ENCODE data around the gene ACBD6.

DNA sequence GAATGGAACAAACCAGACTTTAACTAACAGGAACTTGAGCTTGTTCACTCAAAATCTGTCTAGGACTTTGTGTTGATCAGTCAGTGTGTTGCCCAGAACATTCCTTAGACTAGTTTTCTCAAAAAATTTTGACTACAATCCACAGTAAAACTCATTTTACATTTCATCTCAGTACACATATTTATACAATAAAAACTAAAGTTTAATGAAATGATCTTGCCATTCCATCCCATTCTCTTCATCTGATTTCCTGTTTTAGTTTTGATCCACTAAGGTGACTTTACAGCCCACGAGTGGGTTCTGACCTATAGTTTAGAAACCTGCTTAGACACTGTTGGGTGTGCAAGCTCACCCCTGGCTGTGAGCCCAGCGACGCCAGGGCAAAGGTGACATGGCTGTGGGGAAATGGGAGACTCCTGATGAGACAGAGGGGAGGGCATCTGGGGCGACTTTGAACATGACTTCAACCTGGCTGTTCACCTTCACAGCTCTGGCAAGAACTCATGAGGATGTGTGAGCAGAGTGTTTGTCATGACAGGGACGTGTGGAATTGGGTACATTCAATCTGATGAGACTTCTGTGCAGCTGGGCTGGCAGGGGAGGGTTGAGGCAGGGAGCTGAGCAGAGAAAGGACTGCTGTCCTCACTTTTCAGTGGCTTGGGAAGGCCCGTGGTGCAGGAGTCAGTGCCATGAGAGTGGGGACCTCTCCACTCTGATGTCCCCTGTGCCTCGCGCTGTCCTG is 231.7 kb downstream of the ACBD6 start:
- TF ChIP-seq RB1 (IDR thresholded peaks at IDR 0.05; ENCODE audit: borderline replicate concordance), result no peak
- TF ChIP-seq, protein P1, sequence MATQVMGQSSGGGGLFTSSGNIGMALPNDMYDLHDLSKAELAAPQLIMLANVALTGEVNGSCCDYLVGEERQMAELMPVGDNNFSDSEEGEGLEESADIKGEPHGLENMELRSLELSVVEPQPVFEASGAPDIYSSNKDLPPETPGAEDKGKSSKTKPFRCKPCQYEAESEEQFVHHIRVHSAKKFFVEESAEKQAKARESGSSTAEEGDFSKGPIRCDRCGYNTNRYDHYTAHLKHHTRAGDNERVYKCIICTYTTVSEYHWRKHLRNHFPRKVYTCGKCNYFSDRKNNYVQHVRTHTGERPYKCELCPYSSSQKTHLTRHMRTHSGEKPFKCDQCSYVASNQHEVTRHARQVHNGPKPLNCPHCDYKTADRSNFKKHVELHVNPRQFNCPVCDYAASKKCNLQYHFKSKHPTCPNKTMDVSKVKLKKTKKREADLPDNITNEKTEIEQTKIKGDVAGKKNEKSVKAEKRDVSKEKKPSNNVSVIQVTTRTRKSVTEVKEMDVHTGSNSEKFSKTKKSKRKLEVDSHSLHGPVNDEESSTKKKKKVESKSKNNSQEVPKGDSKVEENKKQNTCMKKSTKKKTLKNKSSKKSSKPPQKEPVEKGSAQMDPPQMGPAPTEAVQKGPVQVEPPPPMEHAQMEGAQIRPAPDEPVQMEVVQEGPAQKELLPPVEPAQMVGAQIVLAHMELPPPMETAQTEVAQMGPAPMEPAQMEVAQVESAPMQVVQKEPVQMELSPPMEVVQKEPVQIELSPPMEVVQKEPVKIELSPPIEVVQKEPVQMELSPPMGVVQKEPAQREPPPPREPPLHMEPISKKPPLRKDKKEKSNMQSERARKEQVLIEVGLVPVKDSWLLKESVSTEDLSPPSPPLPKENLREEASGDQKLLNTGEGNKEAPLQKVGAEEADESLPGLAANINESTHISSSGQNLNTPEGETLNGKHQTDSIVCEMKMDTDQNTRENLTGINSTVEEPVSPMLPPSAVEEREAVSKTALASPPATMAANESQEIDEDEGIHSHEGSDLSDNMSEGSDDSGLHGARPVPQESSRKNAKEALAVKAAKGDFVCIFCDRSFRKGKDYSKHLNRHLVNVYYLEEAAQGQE (IDR thresholded peaks at IDR 0.05; ENCODE audit: low read depth, low read length), result no peak
- TF ChIP-seq, protein P2, sequence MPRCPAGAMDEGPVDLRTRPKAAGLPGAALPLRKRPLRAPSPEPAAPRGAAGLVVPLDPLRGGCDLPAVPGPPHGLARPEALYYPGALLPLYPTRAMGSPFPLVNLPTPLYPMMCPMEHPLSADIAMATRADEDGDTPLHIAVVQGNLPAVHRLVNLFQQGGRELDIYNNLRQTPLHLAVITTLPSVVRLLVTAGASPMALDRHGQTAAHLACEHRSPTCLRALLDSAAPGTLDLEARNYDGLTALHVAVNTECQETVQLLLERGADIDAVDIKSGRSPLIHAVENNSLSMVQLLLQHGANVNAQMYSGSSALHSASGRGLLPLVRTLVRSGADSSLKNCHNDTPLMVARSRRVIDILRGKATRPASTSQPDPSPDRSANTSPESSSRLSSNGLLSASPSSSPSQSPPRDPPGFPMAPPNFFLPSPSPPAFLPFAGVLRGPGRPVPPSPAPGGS (IDR thresholded peaks at IDR 0.05; ENCODE audit: borderline replicate concordance, insufficient read depth, low read depth, low read length, poor library complexity, severe bottlenecking), result no peak
- TF ChIP-seq, protein P3, sequence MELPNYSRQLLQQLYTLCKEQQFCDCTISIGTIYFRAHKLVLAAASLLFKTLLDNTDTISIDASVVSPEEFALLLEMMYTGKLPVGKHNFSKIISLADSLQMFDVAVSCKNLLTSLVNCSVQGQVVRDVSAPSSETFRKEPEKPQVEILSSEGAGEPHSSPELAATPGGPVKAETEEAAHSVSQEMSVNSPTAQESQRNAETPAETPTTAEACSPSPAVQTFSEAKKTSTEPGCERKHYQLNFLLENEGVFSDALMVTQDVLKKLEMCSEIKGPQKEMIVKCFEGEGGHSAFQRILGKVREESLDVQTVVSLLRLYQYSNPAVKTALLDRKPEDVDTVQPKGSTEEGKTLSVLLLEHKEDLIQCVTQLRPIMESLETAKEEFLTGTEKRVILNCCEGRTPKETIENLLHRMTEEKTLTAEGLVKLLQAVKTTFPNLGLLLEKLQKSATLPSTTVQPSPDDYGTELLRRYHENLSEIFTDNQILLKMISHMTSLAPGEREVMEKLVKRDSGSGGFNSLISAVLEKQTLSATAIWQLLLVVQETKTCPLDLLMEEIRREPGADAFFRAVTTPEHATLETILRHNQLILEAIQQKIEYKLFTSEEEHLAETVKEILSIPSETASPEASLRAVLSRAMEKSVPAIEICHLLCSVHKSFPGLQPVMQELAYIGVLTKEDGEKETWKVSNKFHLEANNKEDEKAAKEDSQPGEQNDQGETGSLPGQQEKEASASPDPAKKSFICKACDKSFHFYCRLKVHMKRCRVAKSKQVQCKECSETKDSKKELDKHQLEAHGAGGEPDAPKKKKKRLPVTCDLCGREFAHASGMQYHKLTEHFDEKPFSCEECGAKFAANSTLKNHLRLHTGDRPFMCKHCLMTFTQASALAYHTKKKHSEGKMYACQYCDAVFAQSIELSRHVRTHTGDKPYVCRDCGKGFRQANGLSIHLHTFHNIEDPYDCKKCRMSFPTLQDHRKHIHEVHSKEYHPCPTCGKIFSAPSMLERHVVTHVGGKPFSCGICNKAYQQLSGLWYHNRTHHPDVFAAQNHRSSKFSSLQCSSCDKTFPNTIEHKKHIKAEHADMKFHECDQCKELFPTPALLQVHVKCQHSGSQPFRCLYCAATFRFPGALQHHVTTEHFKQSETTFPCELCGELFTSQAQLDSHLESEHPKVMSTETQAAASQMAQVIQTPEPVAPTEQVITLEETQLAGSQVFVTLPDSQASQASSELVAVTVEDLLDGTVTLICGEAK (IDR thresholded peaks at IDR 0.05; ENCODE audit: borderline replicate concordance), result no peak
- no peak for TF ChIP-seq BHLHE40 (IDR thresholded peaks at IDR 0.05; ENCODE audit: borderline replicate concordance in 1 of 2, low read depth in 2 of 2, low read length in 1 of 2)
- TF ChIP-seq POLR2A (IDR thresholded peaks at IDR 0.05; ENCODE audit: low read depth, low read length), result no peak
- TF ChIP-seq, protein P4, sequence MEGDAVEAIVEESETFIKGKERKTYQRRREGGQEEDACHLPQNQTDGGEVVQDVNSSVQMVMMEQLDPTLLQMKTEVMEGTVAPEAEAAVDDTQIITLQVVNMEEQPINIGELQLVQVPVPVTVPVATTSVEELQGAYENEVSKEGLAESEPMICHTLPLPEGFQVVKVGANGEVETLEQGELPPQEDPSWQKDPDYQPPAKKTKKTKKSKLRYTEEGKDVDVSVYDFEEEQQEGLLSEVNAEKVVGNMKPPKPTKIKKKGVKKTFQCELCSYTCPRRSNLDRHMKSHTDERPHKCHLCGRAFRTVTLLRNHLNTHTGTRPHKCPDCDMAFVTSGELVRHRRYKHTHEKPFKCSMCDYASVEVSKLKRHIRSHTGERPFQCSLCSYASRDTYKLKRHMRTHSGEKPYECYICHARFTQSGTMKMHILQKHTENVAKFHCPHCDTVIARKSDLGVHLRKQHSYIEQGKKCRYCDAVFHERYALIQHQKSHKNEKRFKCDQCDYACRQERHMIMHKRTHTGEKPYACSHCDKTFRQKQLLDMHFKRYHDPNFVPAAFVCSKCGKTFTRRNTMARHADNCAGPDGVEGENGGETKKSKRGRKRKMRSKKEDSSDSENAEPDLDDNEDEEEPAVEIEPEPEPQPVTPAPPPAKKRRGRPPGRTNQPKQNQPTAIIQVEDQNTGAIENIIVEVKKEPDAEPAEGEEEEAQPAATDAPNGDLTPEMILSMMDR (IDR thresholded peaks at IDR 0.05 in 2 of 3, conservative IDR thresholded peaks at IDR 0.05 in 1 of 3; ENCODE audit: control insufficient read depth in 2 of 3, extremely low read depth in 1 of 3, insufficient read depth in 1 of 3, low read depth in 3 of 3, low read length in 3 of 3), result no peak
- TF ChIP-seq KDM1A (IDR thresholded peaks at IDR 0.05; ENCODE audit: borderline replicate concordance), result no peak
- TF ChIP-seq, protein P5, sequence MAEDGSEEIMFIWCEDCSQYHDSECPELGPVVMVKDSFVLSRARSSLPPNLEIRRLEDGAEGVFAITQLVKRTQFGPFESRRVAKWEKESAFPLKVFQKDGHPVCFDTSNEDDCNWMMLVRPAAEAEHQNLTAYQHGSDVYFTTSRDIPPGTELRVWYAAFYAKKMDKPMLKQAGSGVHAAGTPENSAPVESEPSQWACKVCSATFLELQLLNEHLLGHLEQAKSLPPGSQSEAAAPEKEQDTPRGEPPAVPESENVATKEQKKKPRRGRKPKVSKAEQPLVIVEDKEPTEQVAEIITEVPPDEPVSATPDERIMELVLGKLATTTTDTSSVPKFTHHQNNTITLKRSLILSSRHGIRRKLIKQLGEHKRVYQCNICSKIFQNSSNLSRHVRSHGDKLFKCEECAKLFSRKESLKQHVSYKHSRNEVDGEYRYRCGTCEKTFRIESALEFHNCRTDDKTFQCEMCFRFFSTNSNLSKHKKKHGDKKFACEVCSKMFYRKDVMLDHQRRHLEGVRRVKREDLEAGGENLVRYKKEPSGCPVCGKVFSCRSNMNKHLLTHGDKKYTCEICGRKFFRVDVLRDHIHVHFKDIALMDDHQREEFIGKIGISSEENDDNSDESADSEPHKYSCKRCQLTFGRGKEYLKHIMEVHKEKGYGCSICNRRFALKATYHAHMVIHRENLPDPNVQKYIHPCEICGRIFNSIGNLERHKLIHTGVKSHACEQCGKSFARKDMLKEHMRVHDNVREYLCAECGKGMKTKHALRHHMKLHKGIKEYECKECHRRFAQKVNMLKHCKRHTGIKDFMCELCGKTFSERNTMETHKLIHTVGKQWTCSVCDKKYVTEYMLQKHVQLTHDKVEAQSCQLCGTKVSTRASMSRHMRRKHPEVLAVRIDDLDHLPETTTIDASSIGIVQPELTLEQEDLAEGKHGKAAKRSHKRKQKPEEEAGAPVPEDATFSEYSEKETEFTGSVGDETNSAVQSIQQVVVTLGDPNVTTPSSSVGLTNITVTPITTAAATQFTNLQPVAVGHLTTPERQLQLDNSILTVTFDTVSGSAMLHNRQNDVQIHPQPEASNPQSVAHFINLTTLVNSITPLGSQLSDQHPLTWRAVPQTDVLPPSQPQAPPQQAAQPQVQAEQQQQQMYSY (CRISPR knock-in tag; IDR thresholded peaks at IDR 0.05), result no peak
- no peak for TF ChIP-seq CHD4 (IDR thresholded peaks at IDR 0.05)
- no peak for TF ChIP-seq EZH2 (IDR thresholded peaks at IDR 0.05; ENCODE audit: borderline replicate concordance, control insufficient read depth, low read depth, low read length)
- TF ChIP-seq TBL1XR1 (IDR thresholded peaks at IDR 0.05; ENCODE audit: low read depth, low read length), result no peak
- no peak for TF ChIP-seq ATF7 (IDR thresholded peaks at IDR 0.05; ENCODE audit: low read depth)

Measured in GM12878 (cell line).